Measurements from ENCODE around the gene ANKRD27. TPM values are rescaled to one million over a fixed set of nuclear protein-coding genes. Genes with fewer than 3 reads are reported as not detected.

Gene ANKRD27
- total and polyA plus RNA-seq, 10 of the 15 experiments (the other 5 are each of a cell fraction or from before 2014, with no cell fraction given), result 2.8 to 49.9 (median 28.5) TPM

DNA sequence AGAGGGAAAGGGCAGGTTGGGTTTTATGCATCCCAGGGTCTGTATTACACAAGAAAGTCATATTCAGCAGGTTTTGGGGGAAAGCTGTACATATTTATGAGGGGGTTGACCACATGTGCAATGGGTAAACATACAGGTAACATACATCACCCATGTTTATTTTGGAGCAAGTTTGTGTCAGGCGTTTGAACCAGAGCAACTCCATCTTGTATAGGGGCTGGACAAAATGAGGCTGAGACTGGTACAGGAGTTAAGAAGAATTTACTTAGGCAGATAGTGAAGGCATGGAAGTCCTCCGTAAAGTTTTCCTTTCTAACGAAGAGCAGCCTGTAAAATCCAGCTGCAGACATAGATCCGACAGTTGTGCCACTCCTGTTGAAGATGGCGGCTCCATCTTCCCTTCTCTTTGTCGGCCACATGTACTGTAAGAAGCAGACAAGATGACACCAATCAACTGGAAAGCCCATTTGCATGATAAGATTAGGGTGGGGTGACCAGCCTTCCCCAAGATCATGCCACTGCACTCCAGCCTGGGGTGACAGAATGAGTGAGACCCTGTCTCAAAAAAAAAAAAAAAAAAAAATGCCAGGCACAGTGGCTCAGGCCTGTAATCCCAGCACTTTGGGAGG, 12.0 kb upstream of the ANKRD27 start (continued):
- TF ChIP-seq, protein P1, sequence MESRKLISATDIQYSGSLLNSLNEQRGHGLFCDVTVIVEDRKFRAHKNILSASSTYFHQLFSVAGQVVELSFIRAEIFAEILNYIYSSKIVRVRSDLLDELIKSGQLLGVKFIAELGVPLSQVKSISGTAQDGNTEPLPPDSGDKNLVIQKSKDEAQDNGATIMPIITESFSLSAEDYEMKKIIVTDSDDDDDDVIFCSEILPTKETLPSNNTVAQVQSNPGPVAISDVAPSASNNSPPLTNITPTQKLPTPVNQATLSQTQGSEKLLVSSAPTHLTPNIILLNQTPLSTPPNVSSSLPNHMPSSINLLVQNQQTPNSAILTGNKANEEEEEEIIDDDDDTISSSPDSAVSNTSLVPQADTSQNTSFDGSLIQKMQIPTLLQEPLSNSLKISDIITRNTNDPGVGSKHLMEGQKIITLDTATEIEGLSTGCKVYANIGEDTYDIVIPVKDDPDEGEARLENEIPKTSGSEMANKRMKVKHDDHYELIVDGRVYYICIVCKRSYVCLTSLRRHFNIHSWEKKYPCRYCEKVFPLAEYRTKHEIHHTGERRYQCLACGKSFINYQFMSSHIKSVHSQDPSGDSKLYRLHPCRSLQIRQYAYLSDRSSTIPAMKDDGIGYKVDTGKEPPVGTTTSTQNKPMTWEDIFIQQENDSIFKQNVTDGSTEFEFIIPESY (IDR thresholded peaks at IDR 0.05), result no peak
- TF ChIP-seq ZNF24 (IDR thresholded peaks at IDR 0.05), result no peak

- Histone ChIP-seq H2AFZ (ENCODE audit: control insufficient read depth, low read depth, low read length) (no peak overlapping the region), H3K9me3 (replicated peaks; ENCODE audit: control insufficient read depth, insufficient read depth, low read length) (no peaks in the 10 kb centered on the region), H3K4me1 (ENCODE audit: control insufficient read depth, insufficient read depth, low read length) (no peaks in the 10 kb centered on the region), H3K79me2 (ENCODE audit: control insufficient read depth, insufficient read depth, low read length) (no peaks in the 10 kb centered on the region), H3K4me3 (no peak overlapping the region), H3K27me3 (replicated peaks in 1 of 2; ENCODE audit: control insufficient read depth in 2 of 2, insufficient read depth in 2 of 2, low read length in 1 of 2) (no peaks in the 10 kb centered on the region), H3K4me2 (ENCODE audit: control insufficient read depth, insufficient read depth) (no peak overlapping the region), H3K36me3 (ENCODE audit: control insufficient read depth in 2 of 2, insufficient read depth in 2 of 2, low read length in 1 of 2) (no peaks in the 10 kb centered on the region), H3K9ac (ENCODE audit: control insufficient read depth, insufficient read depth, low read length) (no peak overlapping the region), H3K27ac (ENCODE audit: control insufficient read depth, insufficient read depth) (no peak overlapping the region), H4K20me1 (ENCODE audit: control insufficient read depth, insufficient read depth) (no peaks in the 10 kb centered on the region)
- BruUV-seq (replicated peaks), result no TSS peak
- no peak for FAIRE-seq
- WGBS (ENCODE audit: insufficient coverage, insufficient replicate concordance, low lambda C conversion rate, missing lambda C conversion rate), result 42% methylated on average over 4 of the region's 4 CpGs
- in situ Hi-C loops (cut with MboI), result no loop called here
- ChIA-PET CTCF (no interaction called here), POLR2A (no interaction called here), SMC1A (ENCODE audit: uncharacterized antibody, unreplicated experiment) (interaction anchor here (1.2 kb wide), 1 partner anchor 15 kb away, joined by 3 read pairs; no protein-coding TSS in a partner anchor), RAD21 (ENCODE audit: unreplicated experiment) (no interaction called here)
- ATAC-seq, result no peak
- DNase-seq (ENCODE audit: low read depth, low spot score), result no peak
- intact Hi-C loops (cut with micrococcal nuclease; ENCODE audit: unreplicated experiment), result no loop called here
- TF ChIP-seq, protein P2, sequence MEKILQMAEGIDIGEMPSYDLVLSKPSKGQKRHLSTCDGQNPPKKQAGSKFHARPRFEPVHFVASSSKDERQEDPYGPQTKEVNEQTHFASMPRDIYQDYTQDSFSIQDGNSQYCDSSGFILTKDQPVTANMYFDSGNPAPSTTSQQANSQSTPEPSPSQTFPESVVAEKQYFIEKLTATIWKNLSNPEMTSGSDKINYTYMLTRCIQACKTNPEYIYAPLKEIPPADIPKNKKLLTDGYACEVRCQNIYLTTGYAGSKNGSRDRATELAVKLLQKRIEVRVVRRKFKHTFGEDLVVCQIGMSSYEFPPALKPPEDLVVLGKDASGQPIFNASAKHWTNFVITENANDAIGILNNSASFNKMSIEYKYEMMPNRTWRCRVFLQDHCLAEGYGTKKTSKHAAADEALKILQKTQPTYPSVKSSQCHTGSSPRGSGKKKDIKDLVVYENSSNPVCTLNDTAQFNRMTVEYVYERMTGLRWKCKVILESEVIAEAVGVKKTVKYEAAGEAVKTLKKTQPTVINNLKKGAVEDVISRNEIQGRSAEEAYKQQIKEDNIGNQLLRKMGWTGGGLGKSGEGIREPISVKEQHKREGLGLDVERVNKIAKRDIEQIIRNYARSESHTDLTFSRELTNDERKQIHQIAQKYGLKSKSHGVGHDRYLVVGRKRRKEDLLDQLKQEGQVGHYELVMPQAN (conservative IDR thresholded peaks at IDR 0.05), result no peak
- TF ChIP-seq TCF7 (IDR thresholded peaks at IDR 0.05; ENCODE audit: borderline replicate concordance), result no peak
- no peak for TF ChIP-seq ASH2L (IDR thresholded peaks at IDR 0.05; ENCODE audit: borderline replicate concordance, low read depth)
- TF ChIP-seq BCL11A (IDR thresholded peaks at IDR 0.05; ENCODE audit: low read depth, low read length), result no peak
- TF ChIP-seq CHD4 (IDR thresholded peaks at IDR 0.05), result no peak
- TF ChIP-seq, protein P3, sequence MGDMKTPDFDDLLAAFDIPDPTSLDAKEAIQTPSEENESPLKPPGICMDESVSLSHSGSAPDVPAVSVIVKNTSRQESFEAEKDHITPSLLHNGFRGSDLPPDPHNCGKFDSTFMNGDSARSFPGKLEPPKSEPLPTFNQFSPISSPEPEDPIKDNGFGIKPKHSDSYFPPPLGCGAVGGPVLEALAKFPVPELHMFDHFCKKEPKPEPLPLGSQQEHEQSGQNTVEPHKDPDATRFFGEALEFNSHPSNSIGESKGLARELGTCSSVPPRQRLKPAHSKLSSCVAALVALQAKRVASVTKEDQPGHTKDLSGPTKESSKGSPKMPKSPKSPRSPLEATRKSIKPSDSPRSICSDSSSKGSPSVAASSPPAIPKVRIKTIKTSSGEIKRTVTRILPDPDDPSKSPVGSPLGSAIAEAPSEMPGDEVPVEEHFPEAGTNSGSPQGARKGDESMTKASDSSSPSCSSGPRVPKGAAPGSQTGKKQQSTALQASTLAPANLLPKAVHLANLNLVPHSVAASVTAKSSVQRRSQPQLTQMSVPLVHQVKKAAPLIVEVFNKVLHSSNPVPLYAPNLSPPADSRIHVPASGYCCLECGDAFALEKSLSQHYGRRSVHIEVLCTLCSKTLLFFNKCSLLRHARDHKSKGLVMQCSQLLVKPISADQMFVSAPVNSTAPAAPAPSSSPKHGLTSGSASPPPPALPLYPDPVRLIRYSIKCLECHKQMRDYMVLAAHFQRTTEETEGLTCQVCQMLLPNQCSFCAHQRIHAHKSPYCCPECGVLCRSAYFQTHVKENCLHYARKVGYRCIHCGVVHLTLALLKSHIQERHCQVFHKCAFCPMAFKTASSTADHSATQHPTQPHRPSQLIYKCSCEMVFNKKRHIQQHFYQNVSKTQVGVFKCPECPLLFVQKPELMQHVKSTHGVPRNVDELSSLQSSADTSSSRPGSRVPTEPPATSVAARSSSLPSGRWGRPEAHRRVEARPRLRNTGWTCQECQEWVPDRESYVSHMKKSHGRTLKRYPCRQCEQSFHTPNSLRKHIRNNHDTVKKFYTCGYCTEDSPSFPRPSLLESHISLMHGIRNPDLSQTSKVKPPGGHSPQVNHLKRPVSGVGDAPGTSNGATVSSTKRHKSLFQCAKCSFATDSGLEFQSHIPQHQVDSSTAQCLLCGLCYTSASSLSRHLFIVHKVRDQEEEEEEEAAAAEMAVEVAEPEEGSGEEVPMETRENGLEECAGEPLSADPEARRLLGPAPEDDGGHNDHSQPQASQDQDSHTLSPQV (IDR thresholded peaks at IDR 0.05), result no peak
- no peak for TF ChIP-seq MYB (IDR thresholded peaks at IDR 0.05; ENCODE audit: borderline replicate concordance, low read depth, low read length)
- TF ChIP-seq POLR2AphosphoS5 (IDR thresholded peaks at IDR 0.05; ENCODE audit: low read length), result no peak
- TF ChIP-seq TCF12 (IDR thresholded peaks at IDR 0.05; ENCODE audit: low read depth, low read length), result no peak
- no peak for TF ChIP-seq EED (IDR thresholded peaks at IDR 0.05; ENCODE audit: low read depth)
- TF ChIP-seq FOS (IDR thresholded peaks at IDR 0.05; ENCODE audit: borderline replicate concordance, extremely low read depth, insufficient read length), result no peak
- no peak for TF ChIP-seq PKNOX1 (IDR thresholded peaks at IDR 0.05)
Measured at GRCh38 chr19:32682317-32682716, 7.3 kb upstream of the ANKRD27 start.

Measured in GM12878 (cell line).